HEK293 (cell line): ENCODE measurements around the gene AHCY.

Experiments used
- CTCF ChIA-PET: fragments of 350-600 bp; formaldehyde crosslinking; extraction: SDS; loops from one replicate; lab custom pipeline; 2021; ENCODE audit warnings: antibody characterized with exemption; lab: Yijun Ruan, JAX
- POLR2A ChIA-PET: fragments of 300-600 bp; formaldehyde crosslinking; extraction: SDS; loops from one replicate; lab custom pipeline; 2020; ENCODE audit warnings: antibody characterized with exemption, inconsistent platforms; lab: Yijun Ruan, JAX
- H3K27ac ChIP-seq: fragments of 200-500 bp; sonication (Bioruptor generic); 2 replicates; pipeline ENCODE4 v1.5.1; 2014; ENCODE audit warnings: low read depth, low read length, control low read depth, inconsistent platforms; ENCODE audit errors: extremely low read depth
- H3K36me3 ChIP-seq, 2 experiments: fragments of 200-500 bp in 1 of 2; sonication (Bioruptor generic) in 1 of 2; 1 replicate in 1 of 2; 2 replicates in 1 of 2; pipeline ENCODE4 v1.5.1; 2014 to 2017; ENCODE audit warnings: inconsistent platforms in 2 of 2, low read length in 2 of 2; ENCODE audit not compliant: control insufficient read depth in 2 of 2, insufficient read depth in 1 of 2
- H3K4me1 ChIP-seq: fragments of 200-500 bp; sonication (Bioruptor generic); 2 replicates; pipeline ENCODE4 v1.5.1; 2014; ENCODE audit warnings: mild to moderate bottlenecking, low read length, inconsistent platforms; ENCODE audit not compliant: control insufficient read depth, insufficient read depth
- H3K4me3 ChIP-seq: 2 replicates; pipeline ENCODE4 v1.5.1; 2011; ENCODE audit warnings: low read depth, mild to moderate bottlenecking, control low read depth, low read length, moderate library complexity
- H3K9me3 ChIP-seq: fragments of 200-500 bp; sonication (Bioruptor generic); 2 replicates; pipeline ENCODE4 v1.5.1; 2014; ENCODE audit warnings: low read depth, low read length, inconsistent platforms; ENCODE audit not compliant: control insufficient read depth, insufficient read depth
- KLF9 ChIP-seq: fragments of 450-650 bp; formaldehyde crosslinking; IDR thresholded peaks from 2 replicates; pipeline ENCODE4 v1.5.1; 2016; ENCODE audit warnings: missing biosample characterization, missing genetic modification characterization, low read depth
- MZF1 ChIP-seq: fragments of 450-650 bp; formaldehyde crosslinking; IDR thresholded peaks from 2 replicates; pipeline ENCODE4 v1.5.1; 2017; ENCODE audit warnings: missing biosample characterization, missing genetic modification characterization, borderline replicate concordance
- PATZ1 ChIP-seq: fragments of 450-650 bp; formaldehyde crosslinking; IDR thresholded peaks from 2 replicates; pipeline ENCODE4 v1.5.1; 2016; ENCODE audit warnings: missing biosample characterization, missing genetic modification characterization
- PRDM1 ChIP-seq: fragments of 450-650 bp; formaldehyde crosslinking; IDR thresholded peaks from 2 replicates; pipeline ENCODE4; 2016; ENCODE audit warnings: missing biosample characterization, missing genetic modification characterization
- RBAK ChIP-seq: fragments of 450-650 bp; formaldehyde crosslinking; IDR thresholded peaks from 2 replicates; pipeline ENCODE4 v1.5.1; 2016; ENCODE audit warnings: missing biosample characterization, missing genetic modification characterization
- WT1 ChIP-seq: fragments of 450-650 bp; formaldehyde crosslinking; IDR thresholded peaks from 2 replicates; pipeline ENCODE4 v1.5.1; 2016; ENCODE audit warnings: missing biosample characterization, missing genetic modification characterization
- YY1 ChIP-seq: fragments of 450-650 bp; formaldehyde crosslinking; IDR thresholded peaks from 2 replicates; pipeline ENCODE4 v1.5.1; 2018; ENCODE audit warnings: missing biosample characterization, missing genetic modification characterization
- ZBTB10 ChIP-seq: fragments of 450-650 bp; formaldehyde crosslinking; IDR thresholded peaks from 2 replicates; pipeline ENCODE4 v1.5.1; 2016; ENCODE audit warnings: missing biosample characterization, missing genetic modification characterization
- ZFP37 ChIP-seq: fragments of 450-650 bp; formaldehyde crosslinking; IDR thresholded peaks from 2 replicates; pipeline ENCODE4 v1.5.1; 2016; ENCODE audit warnings: missing biosample characterization, missing genetic modification characterization
- ZFP41 ChIP-seq: fragments of 450-650 bp; formaldehyde crosslinking; IDR thresholded peaks from 2 replicates; pipeline ENCODE4 v1.5.1; 2016; ENCODE audit warnings: missing biosample characterization, missing genetic modification characterization, borderline replicate concordance
- ZNF112 ChIP-seq: fragments of 450-650 bp; formaldehyde crosslinking; IDR thresholded peaks from 2 replicates; pipeline ENCODE4 v1.5.0; 2017; ENCODE audit warnings: missing biosample characterization, missing genetic modification characterization
- ZNF133 ChIP-seq: fragments of 450-650 bp; formaldehyde crosslinking; IDR thresholded peaks from 2 replicates; pipeline ENCODE4 v1.5.1; 2016; ENCODE audit warnings: missing biosample characterization, missing genetic modification characterization
- ZNF138 ChIP-seq: fragments of 450-650 bp; formaldehyde crosslinking; IDR thresholded peaks from 2 replicates; pipeline ENCODE4 v1.5.1; 2016; ENCODE audit warnings: missing biosample characterization, missing genetic modification characterization, borderline replicate concordance
- ZNF140 ChIP-seq: fragments of 450-650 bp; formaldehyde crosslinking; IDR thresholded peaks from 2 replicates; pipeline ENCODE4 v1.5.1; 2016; ENCODE audit warnings: missing biosample characterization, missing genetic modification characterization
- ZNF221 ChIP-seq: fragments of 450-650 bp; formaldehyde crosslinking; IDR thresholded peaks from 2 replicates; pipeline ENCODE4 v1.5.1; 2017; ENCODE audit warnings: missing biosample characterization, missing genetic modification characterization, borderline replicate concordance
- ZNF366 ChIP-seq: fragments of 450-650 bp; formaldehyde crosslinking; conservative IDR thresholded peaks from 2 replicates; pipeline ENCODE4 v1.5.1; 2016; ENCODE audit warnings: missing biosample characterization, missing genetic modification characterization
- ZNF391 ChIP-seq: fragments of 450-650 bp; formaldehyde crosslinking; IDR thresholded peaks from 2 replicates; pipeline ENCODE4 v1.5.1; 2016; ENCODE audit warnings: low read depth, missing biosample characterization, missing genetic modification characterization, borderline replicate concordance
- ZNF514 ChIP-seq: fragments of 450-650 bp; formaldehyde crosslinking; IDR thresholded peaks from 2 replicates; pipeline ENCODE4 v1.5.1; 2016; ENCODE audit warnings: missing biosample characterization, missing genetic modification characterization
- ZNF585B ChIP-seq: fragments of 450-650 bp; formaldehyde crosslinking; IDR thresholded peaks from 2 replicates; pipeline ENCODE4 v1.5.1; 2016; ENCODE audit warnings: missing biosample characterization, missing genetic modification characterization
- ZNF692 ChIP-seq: fragments of 450-650 bp; formaldehyde crosslinking; IDR thresholded peaks from 2 replicates; pipeline ENCODE4 v1.5.1; 2016; ENCODE audit warnings: missing biosample characterization, missing genetic modification characterization
- ZNF707 ChIP-seq: fragments of 450-650 bp; formaldehyde crosslinking; IDR thresholded peaks from 2 replicates; pipeline ENCODE4 v1.5.1; 2016; ENCODE audit warnings: missing biosample characterization, missing genetic modification characterization
- TF ChIP-seq, protein P1 (sequence below): fragments of 450-650 bp; formaldehyde crosslinking; IDR thresholded peaks from 2 replicates; pipeline ENCODE4 v1.5.1; 2016; ENCODE audit warnings: missing biosample characterization, missing genetic modification characterization
- TF ChIP-seq, protein P2 (sequence below): fragments of 450-650 bp; formaldehyde crosslinking; IDR thresholded peaks from 2 replicates; pipeline ENCODE4; 2016; ENCODE audit warnings: missing biosample characterization, missing genetic modification characterization

Gene AHCY

DNA sequence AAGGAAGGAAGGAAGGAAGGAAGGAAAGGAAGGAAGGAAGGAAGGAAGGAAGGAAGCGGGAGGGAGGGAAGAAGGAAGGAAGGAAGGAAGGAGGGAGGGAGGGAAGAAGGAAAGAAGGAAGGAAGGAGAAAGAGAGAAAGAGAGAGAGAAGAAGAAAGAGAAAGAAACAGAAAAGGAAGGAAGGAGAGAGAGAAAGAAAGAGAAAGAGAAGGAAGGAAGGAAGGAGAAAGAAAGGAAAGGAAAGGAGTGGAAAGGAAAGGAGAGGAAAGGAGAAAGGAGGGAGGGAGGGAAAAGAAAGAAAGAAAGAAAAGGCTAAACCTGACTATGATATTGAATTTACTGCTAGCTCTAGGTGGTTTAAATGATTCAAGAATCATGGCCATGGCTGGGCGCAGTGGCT lies 67.3 kb downstream of the AHCY start:
- TF ChIP-seq ZNF366 (tag by site-specific recombination) (peak; percentile 94), MZF1 (no peak), PRDM1 (tag by site-specific recombination) (peak; percentile 93)
- TF ChIP-seq, protein P1, sequence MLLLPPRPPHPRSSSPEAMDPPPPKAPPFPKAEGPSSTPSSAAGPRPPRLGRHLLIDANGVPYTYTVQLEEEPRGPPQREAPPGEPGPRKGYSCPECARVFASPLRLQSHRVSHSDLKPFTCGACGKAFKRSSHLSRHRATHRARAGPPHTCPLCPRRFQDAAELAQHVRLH (tag by site-specific recombination), result no peak
- no peak overlapping the region for H3K27ac ChIP-seq
- H3K9me3 ChIP-seq, result no peaks in the 10 kb centered on the region
- no peaks in the 10 kb centered on the region for H3K36me3 ChIP-seq
- POLR2A ChIA-PET, result no interaction called here
- no peak overlapping the region for H3K4me3 ChIP-seq
- no peaks in the 10 kb centered on the region for H3K4me1 ChIP-seq
- CTCF ChIA-PET, result no interaction called here

DNA sequence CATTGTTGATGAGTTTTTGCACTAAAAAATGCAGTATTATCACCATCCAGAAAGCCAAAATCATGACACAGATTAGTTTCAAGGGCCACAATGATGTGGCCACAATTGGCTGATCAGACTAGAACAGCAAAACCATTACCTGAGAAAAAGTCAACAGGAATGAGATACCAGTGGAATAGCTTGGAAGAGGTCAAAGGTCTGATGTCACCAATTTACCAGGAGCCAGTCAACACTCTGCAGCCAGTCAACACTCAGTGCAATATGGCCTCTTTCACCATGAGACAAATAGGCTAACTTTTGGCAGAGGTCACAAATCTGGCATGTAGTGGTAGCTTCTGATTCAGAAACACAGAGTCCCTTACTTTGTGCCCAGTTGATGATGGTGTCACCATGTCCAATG lies 69.5 kb downstream of the AHCY start:
- Histone ChIP-seq H3K27ac (no peak overlapping the region), H3K36me3 (no peaks in the 10 kb centered on the region), H3K4me3 (no peak overlapping the region), H3K9me3 (no peaks in the 10 kb centered on the region), H3K4me1 (no peaks in the 10 kb centered on the region)
- no peak for TF ChIP-seq ZNF138 (tag by site-specific recombination)
- no peak for TF ChIP-seq RBAK (tag by site-specific recombination)
- TF ChIP-seq ZFP37, result no peak
- no peak for TF ChIP-seq ZNF221
- no peak for TF ChIP-seq WT1 (tag by site-specific recombination)
- no peak for TF ChIP-seq ZNF140 (tag by site-specific recombination)
- TF ChIP-seq ZNF133 (tag by site-specific recombination), result no peak
- no peak for TF ChIP-seq ZNF707 (tag by site-specific recombination)
- no peak for TF ChIP-seq ZNF514
- TF ChIP-seq, protein P2, sequence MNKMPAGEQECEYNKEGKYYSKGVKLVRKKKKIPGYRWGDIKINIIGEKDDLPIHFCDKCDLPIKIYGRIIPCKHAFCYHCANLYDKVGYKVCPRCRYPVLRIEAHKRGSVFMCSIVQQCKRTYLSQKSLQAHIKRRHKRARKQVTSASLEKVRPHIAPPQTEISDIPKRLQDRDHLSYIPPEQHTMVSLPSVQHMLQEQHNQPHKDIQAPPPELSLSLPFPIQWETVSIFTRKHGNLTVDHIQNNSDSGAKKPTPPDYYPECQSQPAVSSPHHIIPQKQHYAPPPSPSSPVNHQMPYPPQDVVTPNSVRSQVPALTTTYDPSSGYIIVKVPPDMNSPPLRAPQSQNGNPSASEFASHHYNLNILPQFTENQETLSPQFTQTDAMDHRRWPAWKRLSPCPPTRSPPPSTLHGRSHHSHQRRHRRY (tag by site-specific recombination), result no peak
- TF ChIP-seq ZNF112, result no peak
- no peak for TF ChIP-seq YY1 (tag by site-specific recombination)
- TF ChIP-seq ZBTB10 (tag by site-specific recombination), result no peak
- no peak for TF ChIP-seq KLF9 (tag by site-specific recombination)
- TF ChIP-seq MZF1, result no peak
- no peak for TF ChIP-seq ZNF391
- TF ChIP-seq ZNF585B (tag by site-specific recombination), result no peak
- no peak for TF ChIP-seq ZFP41
- no peak for TF ChIP-seq PATZ1
- no peak for TF ChIP-seq ZNF692 (tag by site-specific recombination)
- CTCF ChIA-PET, result interaction anchor here (0.6 to 1.4 kb wide), 2 partner anchors 22 to 170 kb away, joined by 3 to 4 read pairs; no protein-coding TSS in a partner anchor
- POLR2A ChIA-PET, result no interaction called here
